ENCODE measurements around the gene ADAMTS16.

- no peak for TF ChIP-seq MAX (IDR thresholded peaks at IDR 0.05; ENCODE audit: insufficient read depth, insufficient read length)
- TF ChIP-seq, protein P1, sequence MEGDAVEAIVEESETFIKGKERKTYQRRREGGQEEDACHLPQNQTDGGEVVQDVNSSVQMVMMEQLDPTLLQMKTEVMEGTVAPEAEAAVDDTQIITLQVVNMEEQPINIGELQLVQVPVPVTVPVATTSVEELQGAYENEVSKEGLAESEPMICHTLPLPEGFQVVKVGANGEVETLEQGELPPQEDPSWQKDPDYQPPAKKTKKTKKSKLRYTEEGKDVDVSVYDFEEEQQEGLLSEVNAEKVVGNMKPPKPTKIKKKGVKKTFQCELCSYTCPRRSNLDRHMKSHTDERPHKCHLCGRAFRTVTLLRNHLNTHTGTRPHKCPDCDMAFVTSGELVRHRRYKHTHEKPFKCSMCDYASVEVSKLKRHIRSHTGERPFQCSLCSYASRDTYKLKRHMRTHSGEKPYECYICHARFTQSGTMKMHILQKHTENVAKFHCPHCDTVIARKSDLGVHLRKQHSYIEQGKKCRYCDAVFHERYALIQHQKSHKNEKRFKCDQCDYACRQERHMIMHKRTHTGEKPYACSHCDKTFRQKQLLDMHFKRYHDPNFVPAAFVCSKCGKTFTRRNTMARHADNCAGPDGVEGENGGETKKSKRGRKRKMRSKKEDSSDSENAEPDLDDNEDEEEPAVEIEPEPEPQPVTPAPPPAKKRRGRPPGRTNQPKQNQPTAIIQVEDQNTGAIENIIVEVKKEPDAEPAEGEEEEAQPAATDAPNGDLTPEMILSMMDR (IDR thresholded peaks at IDR 0.05; ENCODE audit: extremely low read depth in 1 of 2, insufficient read depth in 1 of 2, low read depth in 1 of 2, low read length in 2 of 2), result no peak
- no peak for TF ChIP-seq POLR2A (IDR thresholded peaks at IDR 0.05; ENCODE audit: low read depth, low read length)
- TF ChIP-seq POLR2AphosphoS5 (IDR thresholded peaks at IDR 0.05; ENCODE audit: insufficient read depth, low read depth, low read length), result no peak
Observed at GRCh38 chr5:5351288-5351979, 211.3 kb downstream of the ADAMTS16 start.

Data from endothelial cell of umbilical vein (primary cell).